ENCODE data around the gene RNASE8. TPM values are rescaled to one million over a fixed set of nuclear protein-coding genes. Genes with fewer than 3 reads are reported as not detected.

RNASE8 gene
- total RNA-seq, 2 experiments from 2014 or later = not detected

GRCh38 chr14:21107283-21107800 is 49.7 kb downstream of the RNASE8 start:
- ChIA-PET CTCF (interaction anchor here (1.4 to 13.2 kb wide), 7 partner anchors 14 to 250 kb away, joined by 3 to 267 read pairs (median 8); no protein-coding TSS in a partner anchor), POLR2A (no interaction called here)
- ATAC-seq = no peak
- H3K27ac Mint-ChIP-seq = no peak overlapping the region
- intact Hi-C loops (cut with micrococcal nuclease) = loop anchor here (2.0 kb wide), 1 partner anchor 39 kb away; no protein-coding TSS in a partner anchor
- H3K4me1 Mint-ChIP-seq (ENCODE audit: low read depth) = peaks cover 28% of the 10 kb centered on the region
- H3K36me3 Mint-ChIP-seq (ENCODE audit: low read depth) = no peaks in the 10 kb centered on the region
- H3K27me3 Mint-ChIP-seq = no peaks in the 10 kb centered on the region
- TF ChIP-seq CTCF (IDR thresholded peaks at IDR 0.05) = no peak
- DNase-seq = no peak
- no peak overlapping the region for H3K4me3 Mint-ChIP-seq
- H3K9me3 Mint-ChIP-seq = no peaks in the 10 kb centered on the region

Small RNA genes within 50 kb of the gene (microRNA-seq; reads per million reads assigned to microRNA genes)
- not detected for gene MIR6717 (ENCODE audit: borderline microRNAs expressed, borderline replicate concordance)

Other genes with a start within 250 kb of the RNASE8 start
- gene RNASE3, start 166.4 kb upstream of the RNASE8 start, total RNA-seq = not detected
- not detected for gene RNASE2, start 102.3 kb upstream of the RNASE8 start, total RNA-seq
- gene METTL17, start 67.8 kb upstream of the RNASE8 start, total RNA-seq = 10 to 100 TPM; 88.4 to 92.0 TPM
- gene SLC39A2, start 58.5 kb upstream of the RNASE8 start, total RNA-seq = not detected
- gene NDRG2, start 32.8 kb upstream of the RNASE8 start, total RNA-seq = 1 to 10 TPM; 4.3 to 5.3 TPM
- not detected for gene TPPP2, start 27.6 kb upstream of the RNASE8 start, total RNA-seq
- gene RNASE13, start 23.0 kb upstream of the RNASE8 start, total RNA-seq = not detected
- not detected for gene RNASE7, start 15.5 kb upstream of the RNASE8 start, total RNA-seq
- under 1 TPM; 0.18 to 0.23 TPM for gene ARHGEF40, start 12.5 kb downstream of the RNASE8 start, total RNA-seq
- gene ZNF219, start 40.8 kb downstream of the RNASE8 start, total RNA-seq = 1 to 10 TPM; 7.2 to 8.2 TPM
- not detected for gene TMEM253, start 43.2 kb downstream of the RNASE8 start, total RNA-seq
- under 1 TPM in 1 of 2 experiments, not detected in 1; 0.07 TPM for gene OR5AU1, start 98.2 kb downstream of the RNASE8 start, total RNA-seq
- gene HNRNPC, start 211.6 kb downstream of the RNASE8 start, total RNA-seq = 1,000 to 10,000 TPM; 1,078 to 1,115 TPM
- not detected for gene RPGRIP1, start 222.3 kb downstream of the RNASE8 start, total RNA-seq

All from activated CD8-positive, alpha-beta T cell treated with anti-CD3 and anti-CD28 coated beads for 36 hours (primary cell).